ENCODE data around the gene UNKL. TPM values are rescaled to one million over a fixed set of nuclear protein-coding genes. Genes with fewer than 3 reads are reported as not detected.

UNKL gene
- total and polyA plus RNA-seq, 2 of the 8 experiments (the other 6 are each of a cell fraction or from before 2014, with no cell fraction given): 25.1 to 31.8 TPM

DNA sequence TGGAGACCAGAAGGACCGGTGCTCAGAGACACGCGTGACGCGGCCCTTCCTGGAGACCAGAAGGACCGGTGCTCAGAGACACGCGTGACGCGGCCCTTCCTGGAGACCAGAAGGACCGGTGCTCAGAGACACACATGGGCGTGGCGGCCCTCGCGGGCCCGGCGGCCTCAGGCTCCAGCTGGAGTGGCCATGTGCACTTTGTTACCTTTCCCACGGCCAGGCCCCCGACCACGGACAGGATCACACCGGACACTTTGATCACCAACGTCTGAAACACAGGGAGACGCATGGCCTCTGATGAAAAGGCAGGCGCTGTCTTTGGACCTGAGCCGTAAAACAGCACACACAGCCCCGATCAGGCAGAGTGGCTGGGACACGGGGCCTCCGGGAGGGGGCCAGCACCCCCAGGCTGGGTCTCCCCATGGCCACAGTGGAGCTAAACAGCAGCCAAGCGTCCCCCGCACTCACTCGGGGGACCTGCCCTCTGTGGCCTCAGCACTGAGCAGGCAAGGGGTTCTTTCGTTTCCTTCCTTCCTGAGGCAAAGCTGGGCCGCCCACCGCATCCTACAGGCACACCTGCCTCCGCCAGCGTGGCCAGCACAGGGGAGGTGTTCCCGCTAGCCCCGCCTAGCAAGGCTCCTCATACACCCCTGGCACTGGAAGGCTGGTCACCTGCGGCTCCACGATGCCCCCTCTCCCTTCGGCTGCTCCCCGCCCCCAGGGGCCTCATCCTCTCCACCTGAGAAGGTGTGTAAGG is 43.2 kb upstream of the UNKL start:
- Histone ChIP-seq H4K20me1 (replicated peaks in 1 of 2; ENCODE audit: control insufficient read depth in 1 of 2, insufficient read depth in 2 of 2, low read length in 2 of 2) (peaks cover 0 to 9% of the 10 kb centered on the region in 2 experiments), H3K23ac (ENCODE audit: insufficient read length) (no peak overlapping the region), H3K14ac (ENCODE audit: insufficient read length) (no peak overlapping the region), H3K4me2 (ENCODE audit: insufficient read depth in 1 of 2, low read depth in 2 of 2, low read length in 2 of 2) (no peak overlapping the region), H3K4ac (replicated peaks; ENCODE audit: insufficient read length, low read depth, low read length) (no peak overlapping the region), H3K56ac (replicated peaks; ENCODE audit: insufficient read length, low read depth, low read length) (no peak overlapping the region), H3K4me1 (replicated peaks in 1 of 4; ENCODE audit: control insufficient read depth in 3 of 4, insufficient read depth in 4 of 4, low read length in 3 of 4) (no peaks in the 10 kb centered on the region), H3K18ac (ENCODE audit: extremely low read depth, low read length) (no peak overlapping the region), H3K27me3 (replicated peaks in 1 of 4; ENCODE audit: control insufficient read depth in 3 of 4, extremely low read depth in 1 of 4, insufficient read depth in 3 of 4, low read length in 3 of 4) (no peaks in the 10 kb centered on the region), H4K91ac (replicated peaks; ENCODE audit: insufficient read length, low read length) (no peak overlapping the region), H2BK12ac (ENCODE audit: low read depth, low read length) (no peak overlapping the region), H2BK120ac (replicated peaks; ENCODE audit: low read depth, low read length) (no peak overlapping the region), H3K9me3 (ENCODE audit: insufficient read depth in 2 of 2, low read depth in 1 of 2, low read length in 1 of 2) (no peaks in the 10 kb centered on the region), H3K79me1 (ENCODE audit: low read depth, low read length) (no peaks in the 10 kb centered on the region; the same call in 1 of the 2 replicates), H2AK5ac (ENCODE audit: low read depth, low read length) (no peak overlapping the region), H2BK20ac (ENCODE audit: low read length) (no peak overlapping the region), H3K36me3 (ENCODE audit: control insufficient read depth in 2 of 4, insufficient read depth in 4 of 4, low read length in 3 of 4) (peaks cover 0 to 47% (median 13%) of the 10 kb centered on the region in 4 experiments; a peak in 6 of 8 replicates), H3K23me2 (ENCODE audit: low read depth, low read length) (no peaks in the 10 kb centered on the region), H3K79me2 (ENCODE audit: control insufficient read depth in 1 of 2, insufficient read depth in 2 of 2, low read length in 2 of 2) (no peaks in the 10 kb centered on the region), H2BK15ac (ENCODE audit: low read length) (no peak overlapping the region), H3K4me3 (ENCODE audit: extremely low read depth in 1 of 4, insufficient read depth in 2 of 4, low read depth in 3 of 4, low read length in 4 of 4) (no peak overlapping the region), H4K5ac (ENCODE audit: insufficient read length, low read depth, low read length) (no peak overlapping the region), H4K8ac (ENCODE audit: extremely low read depth, insufficient read depth, low read length) (peak overlapping the region; percentile 51; the same call in 1 of the 2 replicates), H2BK5ac (ENCODE audit: low read depth, low read length) (no peak overlapping the region), H3K9ac (replicated peaks in 1 of 4; ENCODE audit: extremely low read depth in 1 of 4, low read depth in 3 of 4, low read length in 3 of 4) (no peak overlapping the region), H2AFZ (ENCODE audit: low read length) (no peak overlapping the region), H3K27ac (ENCODE audit: low read depth, low read length) (no peak overlapping the region)
- TF ChIP-seq KDM4A (IDR thresholded peaks at IDR 0.05; ENCODE audit: low read depth, low read length, severe bottlenecking) (no peak), TBP (IDR thresholded peaks at IDR 0.05; ENCODE audit: low read depth, low read length) (no peak), CHD1 (IDR thresholded peaks at IDR 0.05; ENCODE audit: low read depth, low read length) (no peak), SIRT6 (IDR thresholded peaks at IDR 0.05; ENCODE audit: low read length) (no peak), TAF1 (IDR thresholded peaks at IDR 0.05; ENCODE audit: low read depth, low read length) (no peak), CBX5 (IDR thresholded peaks at IDR 0.05; ENCODE audit: low read depth, low read length) (no peak)
- TF ChIP-seq, protein P1, sequence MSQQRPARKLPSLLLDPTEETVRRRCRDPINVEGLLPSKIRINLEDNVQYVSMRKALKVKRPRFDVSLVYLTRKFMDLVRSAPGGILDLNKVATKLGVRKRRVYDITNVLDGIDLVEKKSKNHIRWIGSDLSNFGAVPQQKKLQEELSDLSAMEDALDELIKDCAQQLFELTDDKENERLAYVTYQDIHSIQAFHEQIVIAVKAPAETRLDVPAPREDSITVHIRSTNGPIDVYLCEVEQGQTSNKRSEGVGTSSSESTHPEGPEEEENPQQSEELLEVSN (IDR thresholded peaks at IDR 0.05): no peak
- FAIRE-seq: no peak
- POLR2A ChIA-PET (ENCODE audit: partially characterized antibody): no interaction called here
- DNase-seq (ENCODE audit: low read depth in 1 of 2, low spot score in 2 of 2): peak in 1 of 2 experiments; percentile 30
- CTCF ChIA-PET (ENCODE audit: partially characterized antibody): no interaction called here
- 94% methylated on average over 41 of the region's 42 CpGs; no CpG with 5 or more reads in 1 of the 2 experiments for WGBS, 2 experiments (ENCODE audit: extremely low coverage in 1 of 2, insufficient coverage in 1 of 2, insufficient read length in 1 of 2, insufficient replicate concordance in 2 of 2, low coverage in 1 of 2, low lambda C conversion rate in 2 of 2, missing lambda C conversion rate in 1 of 2)
